Endothelial cell of umbilical vein (primary cell): Measurements from ENCODE around the gene TLDC2. TPM values are rescaled to one million over a fixed set of nuclear protein-coding genes. Genes with fewer than 3 reads are reported as not detected.

Experiments used
- BruUV-seq: library from RNA; stranded (reverse); fragments of 400-500 nt; replicated peaks from 2 replicates; lab custom pipeline; 2021; lab: Mats Ljungman, UMichigan
- CTCF ChIA-PET: fragments of 300-600, 350-600 bp; sonication (Branson Sonifier 250); formaldehyde crosslinking; loops from one replicate; lab custom pipeline; 2021; ENCODE audit warnings: antibody characterized with exemption, inconsistent platforms; lab: Charles Lee
- POLR2A ChIA-PET: fragments of 300-600, 350-600 bp; sonication (Branson Sonifier 250); formaldehyde crosslinking; loops from one replicate; lab custom pipeline; 2021; ENCODE audit warnings: antibody characterized with exemption, inconsistent platforms; lab: Charles Lee
- DNase-seq: peaks from one replicate; pipeline ENCODE4 v3.0.0-alpha.2; 2011; ENCODE audit warnings: low read depth, low spot score
- FAIRE-seq: peaks from 2 replicates; lab custom pipeline; 2011; peaks lifted over from hg19 to GRCh38; lab: Jason Lieb, UNC
- H2AFZ ChIP-seq: 2 replicates; pipeline ENCODE4 v1.6.0; 2012; ENCODE audit warnings: low read depth, low read length, control low read depth, inconsistent platforms
- H3K27ac ChIP-seq: 2 replicates; pipeline ENCODE4 v1.5.1; 2011; ENCODE audit warnings: low read depth, mild to moderate bottlenecking, control low read depth, low read length, moderate library complexity; ENCODE audit not compliant: insufficient read depth
- H3K27me3 ChIP-seq, 2 experiments: 2 replicates each; pipeline versions ENCODE4 v1.6.0 to v1.6.1; 2011; ENCODE audit warnings: low read length in 2 of 2, mixed read lengths in 1 of 2; ENCODE audit not compliant: control insufficient read depth in 2 of 2, insufficient read depth in 2 of 2
- H3K36me3 ChIP-seq, 2 experiments: 2 replicates in 1 of 2; 3 replicates in 1 of 2; pipeline ENCODE4 v1.5.1; 2011; ENCODE audit warnings: low read length in 2 of 2, mild to moderate bottlenecking in 1 of 2, moderate library complexity in 1 of 2; ENCODE audit not compliant: control insufficient read depth in 2 of 2, insufficient read depth in 2 of 2; ENCODE audit errors: extremely low read depth in 1 of 2
- H3K4me1 ChIP-seq: 3 replicates; pipeline ENCODE4 v1.5.1; 2011; ENCODE audit warnings: mild to moderate bottlenecking, low read length; ENCODE audit not compliant: control insufficient read depth, insufficient read depth; ENCODE audit errors: extremely low read depth
- H3K4me2 ChIP-seq: 2 replicates; pipeline ENCODE4 v1.6.1; 2011; ENCODE audit warnings: low read length, control low read depth, mixed read lengths; ENCODE audit not compliant: insufficient read depth
- H3K4me3 ChIP-seq, 3 experiments: fragments of 200-600 bp in 1 of 3; sonication (generic), shearing (Covaris generic) in 1 of 3; replicated peaks in 1 of 3; 2 replicates each; pipeline ENCODE4 v1.5.1; 2011 to 2016; ENCODE audit warnings: control low read depth in 3 of 3, low read length in 3 of 3, mild to moderate bottlenecking in 2 of 3, inconsistent platforms in 1 of 3, low read depth in 1 of 3, moderate library complexity in 1 of 3; ENCODE audit not compliant: insufficient read depth in 1 of 3
- H3K79me2 ChIP-seq: 2 replicates; pipeline ENCODE4 v1.6.0; 2012; ENCODE audit warnings: low read length, inconsistent platforms; ENCODE audit not compliant: control insufficient read depth, insufficient read depth
- H3K9ac ChIP-seq: replicated peaks from 2 replicates; pipeline ENCODE3; 2011; ENCODE audit warnings: low read length, control low read depth; ENCODE audit not compliant: insufficient read depth; ENCODE audit errors: extremely low read depth
- H3K9me1 ChIP-seq: replicated peaks from 3 replicates; pipeline ENCODE4 v1.6.0; 2011; ENCODE audit warnings: mild to moderate bottlenecking, low read length; ENCODE audit not compliant: control insufficient read depth, insufficient read depth; ENCODE audit errors: extremely low read depth
- H3K9me3 ChIP-seq: replicated peaks from 2 replicates; pipeline ENCODE4 v1.5.1; 2012; ENCODE audit warnings: low read length, inconsistent platforms; ENCODE audit not compliant: control insufficient read depth, insufficient read depth
- H4K20me1 ChIP-seq: replicated peaks from 2 replicates; pipeline ENCODE3; 2011; ENCODE audit warnings: mild to moderate bottlenecking, low read length; ENCODE audit not compliant: control insufficient read depth, insufficient read depth; ENCODE audit errors: extremely low read depth
- EZH2 ChIP-seq: IDR thresholded peaks from 2 replicates; pipeline ENCODE4 v1.6.1; 2012; ENCODE audit warnings: borderline replicate concordance, low read depth, mild to moderate bottlenecking, moderate library complexity, low read length, inconsistent platforms; ENCODE audit not compliant: severe bottlenecking
- FOS ChIP-seq: IDR thresholded peaks from 2 replicates; pipeline ENCODE4 v1.6.1; 2011; ENCODE audit warnings: mild to moderate bottlenecking, low read length, moderate library complexity, borderline replicate concordance; ENCODE audit not compliant: insufficient read depth
- GATA2 ChIP-seq: IDR thresholded peaks from 2 replicates; pipeline ENCODE4 v1.7.0; 2011; ENCODE audit warnings: low read depth, mild to moderate bottlenecking, moderate library complexity, mixed read lengths, low read length; ENCODE audit not compliant: insufficient read length, insufficient read depth
- JUN ChIP-seq: IDR thresholded peaks from 2 replicates; pipeline ENCODE4 v1.6.1; 2011; ENCODE audit warnings: borderline replicate concordance, low read depth; ENCODE audit not compliant: insufficient read length, insufficient read depth
- MAX ChIP-seq: IDR thresholded peaks from 2 replicates; pipeline ENCODE4 v1.6.1; 2011; ENCODE audit not compliant: insufficient read depth, insufficient read length
- MYC ChIP-seq: IDR thresholded peaks from one replicate; pipeline ENCODE4 v1.6.1; 2011; ENCODE audit warnings: mild to moderate bottlenecking, low read depth, low read length
- POLR2A ChIP-seq: IDR thresholded peaks from 2 replicates; pipeline ENCODE4 v1.6.1; 2012; ENCODE audit warnings: low read depth, mild to moderate bottlenecking, control low read depth, low read length
- POLR2AphosphoS5 ChIP-seq: IDR thresholded peaks from 2 replicates; pipeline ENCODE4 v1.6.1; 2012; ENCODE audit warnings: low read depth, mild to moderate bottlenecking, control low read depth, low read length, moderate library complexity; ENCODE audit not compliant: insufficient read depth
- dilution Hi-C: fragments of 300-500 bp; cut with MboI; formaldehyde crosslinking; loops from one replicate; pipeline ENCODE4 v1.15.0; 2019; ENCODE audit warnings: low sequenced_read_pairs; ENCODE audit not compliant: extremely low pct_ligation_motif_present
- intact Hi-C: fragments of 100-400 bp; cut with micrococcal nuclease; formaldehyde crosslinking; loops from one replicate; pipeline ENCODE4 v1.10.0; 2022
- polyA plus RNA-seq, 4 experiments: library from polyadenylated mRNA; depleted of rRNA in 3 of 4; stranded (reverse) in 3 of 4; unstranded in 1 of 4; fragments of >200 nt; gene quantifications; 2 replicates each; pipeline versions ENCODE4 v1.2.1 to v1.2.3, GENCODE V29; 2011 to 2012; ENCODE audit warnings: missing spikeins in 1 of 4
- total RNA-seq: library from RNA; stranded (reverse); gene quantifications from 2 replicates; pipeline ENCODE4 v1.2.3, GENCODE V29; 2021
- TF ChIP-seq, protein P1 (sequence below), 2 donors: IDR thresholded peaks; 1 replicate in 1 of 2; 2 replicates in 1 of 2; pipeline ENCODE4 v1.5.1; 2011; ENCODE audit warnings: low read length in 2 of 2, mild to moderate bottlenecking in 2 of 2, moderate library complexity in 2 of 2, control low read depth in 1 of 2, inconsistent platforms in 1 of 2, low read depth in 1 of 2; ENCODE audit not compliant: insufficient read depth in 1 of 2; ENCODE audit errors: extremely low read depth in 1 of 2

Gene TLDC2
- total and polyA plus RNA-seq, 2 donors (not counting 3 experiments of a cell fraction or from before 2014, with no cell fraction given), result not detected

DNA sequence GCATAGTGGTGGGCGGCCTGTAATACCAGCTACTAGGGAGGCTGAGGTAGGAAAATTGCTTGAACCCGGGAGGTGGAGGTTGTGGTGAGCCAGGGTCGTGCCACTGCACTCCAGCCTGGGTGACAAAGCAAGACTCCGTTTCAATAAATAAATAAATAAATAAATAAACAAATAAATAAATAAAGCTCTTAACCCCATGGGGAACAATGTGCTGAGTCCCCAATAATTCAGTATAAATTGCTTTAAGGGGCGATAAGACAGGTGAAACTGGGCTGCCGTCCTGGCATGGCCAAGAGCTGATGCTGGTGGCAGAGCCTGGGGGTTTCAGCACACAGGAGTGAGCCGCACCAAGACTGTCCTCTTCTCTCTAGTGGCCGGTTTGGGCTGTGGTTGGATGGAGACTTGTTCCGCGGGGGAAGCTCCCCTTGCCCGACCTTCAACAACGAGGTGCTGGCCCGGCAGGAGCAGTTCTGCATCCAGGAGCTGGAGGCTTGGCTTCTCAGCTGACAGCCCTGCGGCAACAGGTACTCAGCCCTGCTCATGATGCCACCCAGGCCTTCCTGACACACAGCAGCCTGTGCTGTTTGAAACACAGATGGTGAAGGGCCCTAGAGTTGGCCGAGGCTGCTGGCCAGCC, 13.1 kb downstream of the TLDC2 start:
- Histone ChIP-seq H3K79me2 (no peaks in the 10 kb centered on the region), H3K36me3 (no peaks in the 10 kb centered on the region), H3K9me3 (no peaks in the 10 kb centered on the region), H3K27ac (no peak overlapping the region), H3K27me3 (no peaks in the 10 kb centered on the region), H3K4me1 (no peaks in the 10 kb centered on the region), H3K4me2 (no peak overlapping the region), H4K20me1 (no peaks in the 10 kb centered on the region), H3K9me1 (no peaks in the 10 kb centered on the region), H3K9ac (no peak overlapping the region), H2AFZ (no peak overlapping the region), H3K4me3 (no peak overlapping the region)
- ChIA-PET CTCF (interaction anchor here (0.9 to 3.8 kb wide), 7 partner anchors 31 to 686 kb away, joined by 3 to 30 read pairs (median 3); no protein-coding TSS in a partner anchor), POLR2A (no interaction called here)
- DNase-seq (no peak), FAIRE-seq (no peak)
- TF ChIP-seq POLR2A, result no peak
- intact Hi-C loops (loop anchor here (5.0 kb wide), 1 partner anchor 82 kb away; no protein-coding TSS in a partner anchor), dilution Hi-C loops (no loop called here)
- no TSS peak for BruUV-seq

GRCh38 chr20:36890586-36890985, 14.6 kb downstream of the TLDC2 start:
- FAIRE-seq, result no peak
- Histone ChIP-seq H3K4me2 (no peak overlapping the region), H2AFZ (no peak overlapping the region), H3K9me1 (no peaks in the 10 kb centered on the region), H3K9ac (no peak overlapping the region), H3K27ac (no peak overlapping the region), H4K20me1 (no peaks in the 10 kb centered on the region), H3K9me3 (no peaks in the 10 kb centered on the region), H3K4me3 (no peak overlapping the region), H3K4me1 (no peaks in the 10 kb centered on the region), H3K36me3 (no peaks in the 10 kb centered on the region), H3K79me2 (no peaks in the 10 kb centered on the region), H3K27me3 (no peaks in the 10 kb centered on the region)
- intact Hi-C loops (no loop called here), dilution Hi-C loops (no loop called here)
- CTCF ChIA-PET, result no interaction called here
- DNase-seq, result no peak
- BruUV-seq, result no TSS peak
- POLR2A ChIA-PET, result no interaction called here
- TF ChIP-seq EZH2 (no peak), GATA2 (no peak), POLR2A (no peak), POLR2AphosphoS5 (no peak), MYC (no peak), MAX (no peak), JUN (no peak), FOS (no peak)
- TF ChIP-seq, protein P1, sequence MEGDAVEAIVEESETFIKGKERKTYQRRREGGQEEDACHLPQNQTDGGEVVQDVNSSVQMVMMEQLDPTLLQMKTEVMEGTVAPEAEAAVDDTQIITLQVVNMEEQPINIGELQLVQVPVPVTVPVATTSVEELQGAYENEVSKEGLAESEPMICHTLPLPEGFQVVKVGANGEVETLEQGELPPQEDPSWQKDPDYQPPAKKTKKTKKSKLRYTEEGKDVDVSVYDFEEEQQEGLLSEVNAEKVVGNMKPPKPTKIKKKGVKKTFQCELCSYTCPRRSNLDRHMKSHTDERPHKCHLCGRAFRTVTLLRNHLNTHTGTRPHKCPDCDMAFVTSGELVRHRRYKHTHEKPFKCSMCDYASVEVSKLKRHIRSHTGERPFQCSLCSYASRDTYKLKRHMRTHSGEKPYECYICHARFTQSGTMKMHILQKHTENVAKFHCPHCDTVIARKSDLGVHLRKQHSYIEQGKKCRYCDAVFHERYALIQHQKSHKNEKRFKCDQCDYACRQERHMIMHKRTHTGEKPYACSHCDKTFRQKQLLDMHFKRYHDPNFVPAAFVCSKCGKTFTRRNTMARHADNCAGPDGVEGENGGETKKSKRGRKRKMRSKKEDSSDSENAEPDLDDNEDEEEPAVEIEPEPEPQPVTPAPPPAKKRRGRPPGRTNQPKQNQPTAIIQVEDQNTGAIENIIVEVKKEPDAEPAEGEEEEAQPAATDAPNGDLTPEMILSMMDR (IDR thresholded peaks at IDR 0.05; ENCODE audit: extremely low read depth in 1 of 2, insufficient read depth in 1 of 2, low read depth in 1 of 2, low read length in 2 of 2), result no peak
